Left kidney (tissue), 8 donors: ENCODE results near the gene PYHIN1. TPM values are rescaled to one million over a fixed set of nuclear protein-coding genes. Genes with fewer than 3 reads are reported as not detected.
A peak's percentile ranks its signal among the peaks of the same experiment; 100 is the strongest.

Source experiments
- DNase-seq: peaks from one replicate; pipeline ENCODE4 v3.0.0-alpha.2; 2013
- long read RNA-seq, 8 donors: transcript quantifications; one replicate each; lab custom pipeline, GENCODE V29; 2026
- polyA plus RNA-seq: library from polyadenylated mRNA; unstranded; fragments of 120-200 nt; gene quantifications from one replicate; pipeline ENCODE4 v1.2.1, GENCODE V29; 2013; ENCODE audit not compliant: insufficient read length

The PYHIN1 gene
- 0.15 TPM for polyA plus RNA-seq
- long read RNA-seq, donor 1, partial matches to known transcripts: 0 of 1 reads
- long read RNA-seq, donor 1, other reads (novel, unspliced or antisense): 0 of 1 reads
- long read RNA-seq, donor 2: 0 reads
- long read RNA-seq, donor 3: 0 reads
- long read RNA-seq, donor 4: 0 reads
- long read RNA-seq, donor 5: 0 reads
- long read RNA-seq, donor 6: 0 reads
- long read RNA-seq, donor 7: 0 reads
- long read RNA-seq, donor 8: 0 reads

GRCh38 chr1:158931055-158931737 lies at the start of gene PYHIN1:
Gene PYHIN1, plus strand, starts transcription at chr1:158931552. Its CDS starts 5,359 bp downstream, at chr1:158936911.
- no peak for DNase-seq

- DNase-seq: no peak
These were observed 37.7 kb upstream of the PYHIN1 start for GRCh38 chr1:158893654-158894053.

- no peak for DNase-seq
These were observed 32.6 kb upstream of the PYHIN1 start for GRCh38 chr1:158898722-158899121.

GRCh38 chr1:158901623-158902022 lies 29.7 kb upstream of the PYHIN1 start:
- DNase-seq: no peak

- DNase-seq: no peak
These were observed 15.3 kb upstream of the PYHIN1 start for GRCh38 chr1:158916085-158916484.

- DNase-seq: no peak
These were observed 6.7 kb upstream of the PYHIN1 start for GRCh38 chr1:158924677-158925076.

GRCh38 chr1:158930504-158930903 lies 848 bp upstream of the PYHIN1 start:
- DNase-seq: no peak

- DNase-seq: no peak
These were observed 819 bp downstream of the PYHIN1 start for GRCh38 chr1:158932171-158932570.

GRCh38 chr1:158933621-158934020 lies 2.3 kb downstream of the PYHIN1 start:
- no peak for DNase-seq

- DNase-seq: no peak
These were observed 7.8 kb downstream of the PYHIN1 start for GRCh38 chr1:158939180-158939579.

- no peak for DNase-seq
These were observed 10.0 kb downstream of the PYHIN1 start for GRCh38 chr1:158941317-158941716.

GRCh38 chr1:158942490-158942889 lies 11.1 kb downstream of the PYHIN1 start:
- DNase-seq: no peak

GRCh38 chr1:158943059-158943458 lies 11.7 kb downstream of the PYHIN1 start:
- no peak for DNase-seq

- DNase-seq: no peak
These were observed 13.7 kb downstream of the PYHIN1 start for GRCh38 chr1:158945061-158945460.

- DNase-seq: no peak
These were observed 15.4 kb downstream of the PYHIN1 start for GRCh38 chr1:158946785-158947184.

GRCh38 chr1:158951956-158952355 lies 20.6 kb downstream of the PYHIN1 start:
- no peak for DNase-seq

- DNase-seq: no peak
These were observed 21.1 kb downstream of the PYHIN1 start for GRCh38 chr1:158952416-158952815.

GRCh38 chr1:158961178-158961577 lies 29.8 kb downstream of the PYHIN1 start:
- DNase-seq: no peak

GRCh38 chr1:158962983-158963382 lies 31.6 kb downstream of the PYHIN1 start:
- no peak for DNase-seq

GRCh38 chr1:158969166-158969565 lies 37.8 kb downstream of the PYHIN1 start:
- no peak for DNase-seq

GRCh38 chr1:158969855-158970254 lies 38.5 kb downstream of the PYHIN1 start:
- no peak for DNase-seq

- DNase-seq: no peak
These were observed 41.5 kb downstream of the PYHIN1 start for GRCh38 chr1:158972841-158973240.

GRCh38 chr1:158976219-158976618 lies 44.9 kb downstream of the PYHIN1 start:
- peak; percentile 0 for DNase-seq

- DNase-seq: no peak
These were observed 47.4 kb downstream of the PYHIN1 start for GRCh38 chr1:158978730-158979129.
